ENCODE results near the gene JUN.

Gene JUN

GRCh38 chr1:58783993-58784757 lies at the start of gene JUN:
Gene JUN, minus strand, starts transcription at chr1:58784047. Its CDS starts 977 bp downstream, at chr1:58783070.
- no peak for TF ChIP-seq CTCF (IDR thresholded peaks at IDR 0.05)
- Histone ChIP-seq H3K4me3 (peak within 1 kb of the TSS; percentile 88), H3K27ac (peak within 1 kb of the TSS; percentile 98 to 100)
- peak; percentile 100 for DNase-seq (ENCODE audit: low spot score)

- H3K27ac ChIP-seq, result no peak overlapping the region
- TF ChIP-seq CTCF (IDR thresholded peaks at IDR 0.05), result no peak
- DNase-seq (ENCODE audit: low spot score), result no peak
- no peak overlapping the region for H3K4me3 ChIP-seq
Observed at GRCh38 chr1:58833166-58833565, 49.3 kb upstream of the JUN start.

- DNase-seq (ENCODE audit: low spot score), result no peak
- TF ChIP-seq CTCF (IDR thresholded peaks at IDR 0.05), result no peak
Observed at GRCh38 chr1:58830291-58830690, 46.4 kb upstream of the JUN start.

GRCh38 chr1:58829866-58830265 lies 46.0 kb upstream of the JUN start:
- DNase-seq (ENCODE audit: low spot score), result no peak
- no peak overlapping the region for H3K4me3 ChIP-seq
- TF ChIP-seq CTCF (IDR thresholded peaks at IDR 0.05), result no peak
- no peak overlapping the region for H3K27ac ChIP-seq

More at GRCh38 chr1:58830291-58830690, 46.4 kb upstream of the JUN start:
- Histone ChIP-seq H3K4me3 (no peak overlapping the region), H3K27ac (no peak overlapping the region)

GRCh38 chr1:58827298-58827697 lies 43.5 kb upstream of the JUN start:
- Histone ChIP-seq H3K27ac (no peak overlapping the region), H3K4me3 (no peak overlapping the region)

GRCh38 chr1:58824753-58825389 lies 41.0 kb upstream of the JUN start:
- Histone ChIP-seq H3K27ac (no peak overlapping the region), H3K4me3 (no peak overlapping the region)
- TF ChIP-seq CTCF (IDR thresholded peaks at IDR 0.05), result no peak
- no peak for DNase-seq (ENCODE audit: low spot score)

More at GRCh38 chr1:58827298-58827697, 43.5 kb upstream of the JUN start:
- DNase-seq (ENCODE audit: low spot score), result no peak
- TF ChIP-seq CTCF (IDR thresholded peaks at IDR 0.05), result no peak

Measured in coronary artery (tissue), 2 donors.